GM18502 (cell line): Measurements from ENCODE around the gene CPOX.
"Not testable (repeated sequence)": the region's sequence is repeated elsewhere in the genome, so short reads cannot be mapped to it uniquely, and the experiment has no call there.

Experiments used
- ATAC-seq: cut with Tn5 transposase; IDR thresholded peaks from one replicate; pipeline ENCODE4 v1.9.1; 2021; ENCODE audit warnings: mild to moderate bottlenecking; ENCODE audit not compliant: unreplicated experiment, poor library complexity

CPOX gene

DNA sequence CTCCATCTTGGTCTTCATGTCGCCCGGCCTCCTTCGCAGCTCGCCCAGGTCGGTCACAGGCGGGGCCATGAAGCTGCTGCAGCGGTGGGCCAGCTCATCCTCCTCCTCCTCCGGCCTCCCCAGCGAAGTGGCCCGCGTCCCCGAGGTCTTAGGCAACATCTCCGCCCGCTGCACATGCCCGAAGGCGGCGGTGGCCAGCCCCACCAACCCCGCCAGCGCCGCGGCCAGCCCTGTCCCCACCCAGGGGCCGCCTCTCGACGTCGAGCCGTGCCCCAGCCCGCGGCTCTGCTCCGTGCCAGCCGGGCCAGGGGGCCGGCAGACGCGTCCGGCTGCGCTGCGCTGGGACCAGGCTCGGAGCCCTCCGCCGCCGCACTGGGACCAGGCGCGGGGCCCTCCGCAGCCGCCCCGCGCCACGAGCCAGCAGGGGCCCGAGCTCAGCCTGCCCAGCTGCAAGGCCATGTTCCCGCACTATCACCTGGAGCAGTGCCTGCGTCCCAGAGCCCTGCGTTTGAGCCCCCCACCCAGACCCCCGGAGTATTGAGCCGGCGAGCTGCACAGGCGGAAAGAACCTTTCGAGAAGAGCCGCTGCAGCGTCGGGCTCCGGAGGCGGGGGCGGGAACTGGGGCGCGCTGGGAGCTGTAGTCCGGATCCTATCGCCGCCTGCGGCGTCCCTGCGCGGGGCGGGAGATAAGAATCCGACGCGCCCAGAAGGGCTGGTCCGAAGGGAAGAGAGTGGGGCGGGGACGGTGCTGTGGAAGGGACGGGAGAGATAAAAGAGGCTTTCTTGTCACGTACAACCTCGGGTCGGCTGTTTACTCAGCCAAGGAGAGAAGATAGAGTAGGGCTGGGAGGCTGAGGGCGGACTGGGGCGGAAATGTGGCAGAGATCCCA, at the start of gene CPOX:
Gene CPOX, minus strand, starts transcription at position 566 of the 891 bp plus-strand sequence. Its CDS starts 107 bp downstream, at position 459.
- ATAC-seq, result peak; percentile 96

DNA sequence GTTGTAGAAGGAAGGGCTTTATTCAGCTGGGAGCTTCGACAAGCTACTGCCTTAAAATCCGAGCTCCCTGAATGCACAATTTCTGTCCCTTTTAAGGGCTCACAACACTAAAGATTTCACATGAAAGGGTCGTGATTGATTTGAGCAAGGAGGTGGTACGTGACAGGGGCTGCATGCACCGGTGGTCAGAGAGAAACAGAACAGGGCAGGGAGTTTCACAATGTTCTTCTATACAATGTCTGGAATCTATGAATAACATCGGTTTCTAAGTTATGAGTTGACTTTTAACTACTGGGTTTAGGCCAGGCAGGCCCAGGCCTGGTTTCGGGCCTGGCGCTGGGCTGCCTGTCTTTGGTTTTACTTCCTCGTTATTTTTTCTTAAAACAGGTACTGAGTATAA, 49.4 kb upstream of the CPOX start:
- not testable (repeated sequence) for ATAC-seq

DNA sequence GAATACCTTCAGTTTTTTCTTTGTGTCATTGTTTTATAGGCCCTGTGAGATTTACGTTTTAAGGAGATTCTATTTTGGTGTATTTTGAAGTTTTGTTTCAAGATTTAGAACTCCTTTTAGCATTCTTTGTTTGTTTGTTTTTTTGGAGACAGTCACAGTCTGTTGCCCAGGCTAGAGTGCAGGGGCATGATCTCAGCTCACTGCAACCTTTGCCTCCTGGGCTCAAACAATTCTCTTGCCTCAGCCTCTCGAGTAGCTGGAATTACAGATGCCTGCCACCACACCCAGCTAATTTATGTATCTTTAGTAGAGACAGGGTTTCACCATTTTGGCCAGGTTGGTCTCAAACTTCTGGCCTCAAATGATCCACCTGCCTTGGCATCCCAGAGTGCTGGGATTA, 48.3 kb upstream of the CPOX start:
- ATAC-seq, result not testable (repeated sequence)

DNA sequence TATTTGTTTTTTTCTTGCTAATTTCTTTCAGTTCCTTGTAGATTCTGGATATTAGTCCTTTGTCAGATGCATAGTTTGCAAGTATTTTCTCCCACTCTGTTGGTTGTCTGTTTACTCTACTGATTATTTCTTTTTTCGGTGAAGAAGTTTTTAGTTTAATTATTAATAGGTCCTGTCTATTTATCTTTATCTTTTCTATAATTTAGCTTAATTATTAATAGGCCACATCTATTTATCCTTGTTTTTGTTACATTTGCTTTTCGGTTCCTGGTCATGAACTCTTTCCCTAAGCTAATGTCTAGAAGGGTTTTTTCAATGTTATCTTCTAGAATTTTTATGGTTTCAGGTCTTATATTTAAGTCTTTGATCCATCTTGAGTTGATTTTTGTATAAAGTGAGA, 45.1 kb upstream of the CPOX start:
- not testable (repeated sequence) for ATAC-seq

DNA sequence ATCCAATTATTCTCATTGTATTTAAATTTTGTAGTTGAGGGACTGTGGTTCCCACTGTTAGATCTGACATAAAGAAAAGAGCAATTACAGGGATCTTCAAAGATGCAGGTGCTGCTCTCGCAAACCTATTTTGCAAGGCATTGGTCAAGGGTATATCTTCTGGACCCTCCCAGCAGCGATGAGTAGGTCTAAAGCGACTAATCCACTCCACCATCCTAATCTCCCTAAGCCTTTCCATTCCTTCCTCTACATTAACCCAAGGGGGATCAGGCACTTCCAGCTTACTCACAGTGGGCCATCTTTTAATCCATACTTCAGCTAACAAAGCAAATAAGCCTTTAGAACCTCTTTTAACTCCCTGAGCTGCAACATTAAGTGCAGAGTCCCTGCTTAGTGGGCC, 37.0 kb upstream of the CPOX start:
- ATAC-seq, result no peak

DNA sequence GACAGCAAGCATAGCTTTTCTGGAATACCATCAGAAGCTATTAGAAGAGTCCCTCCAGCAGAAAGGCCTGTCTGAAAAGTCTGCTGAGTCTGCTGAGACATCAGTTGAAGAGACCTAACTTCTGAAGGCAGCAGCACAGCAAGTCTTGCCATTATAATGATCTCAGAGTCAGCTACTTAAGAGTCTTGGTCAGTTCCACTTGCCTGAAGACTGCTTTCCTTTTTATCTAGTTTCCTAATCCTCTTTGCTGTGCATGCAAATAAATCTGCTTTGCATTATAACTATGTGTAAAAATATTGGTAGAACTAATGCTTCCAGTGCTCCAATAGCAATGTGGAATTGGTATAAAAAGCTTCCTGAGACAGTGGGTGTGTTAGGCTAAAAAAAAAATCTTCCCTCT, 34.9 kb upstream of the CPOX start:
- ATAC-seq, result no peak

DNA sequence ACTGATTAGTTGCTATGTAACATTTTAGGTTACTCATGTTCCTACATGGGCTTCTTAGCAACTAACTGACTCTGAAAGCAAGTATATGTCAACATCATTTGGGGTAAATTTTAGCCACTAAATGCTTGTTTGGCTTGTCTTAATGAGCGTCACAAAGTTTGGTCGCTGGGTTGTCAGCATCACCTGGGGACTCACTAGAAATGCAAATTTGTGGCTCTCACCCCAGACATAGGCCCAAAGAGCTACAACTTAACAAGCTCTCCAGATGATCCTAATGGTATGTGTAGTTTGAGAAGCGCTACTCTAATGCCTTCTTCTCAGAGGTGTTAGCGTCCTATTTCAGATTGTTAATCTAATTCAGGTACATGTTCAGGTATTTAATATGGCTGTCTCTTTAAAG, 32.7 kb upstream of the CPOX start:
- no peak for ATAC-seq

DNA sequence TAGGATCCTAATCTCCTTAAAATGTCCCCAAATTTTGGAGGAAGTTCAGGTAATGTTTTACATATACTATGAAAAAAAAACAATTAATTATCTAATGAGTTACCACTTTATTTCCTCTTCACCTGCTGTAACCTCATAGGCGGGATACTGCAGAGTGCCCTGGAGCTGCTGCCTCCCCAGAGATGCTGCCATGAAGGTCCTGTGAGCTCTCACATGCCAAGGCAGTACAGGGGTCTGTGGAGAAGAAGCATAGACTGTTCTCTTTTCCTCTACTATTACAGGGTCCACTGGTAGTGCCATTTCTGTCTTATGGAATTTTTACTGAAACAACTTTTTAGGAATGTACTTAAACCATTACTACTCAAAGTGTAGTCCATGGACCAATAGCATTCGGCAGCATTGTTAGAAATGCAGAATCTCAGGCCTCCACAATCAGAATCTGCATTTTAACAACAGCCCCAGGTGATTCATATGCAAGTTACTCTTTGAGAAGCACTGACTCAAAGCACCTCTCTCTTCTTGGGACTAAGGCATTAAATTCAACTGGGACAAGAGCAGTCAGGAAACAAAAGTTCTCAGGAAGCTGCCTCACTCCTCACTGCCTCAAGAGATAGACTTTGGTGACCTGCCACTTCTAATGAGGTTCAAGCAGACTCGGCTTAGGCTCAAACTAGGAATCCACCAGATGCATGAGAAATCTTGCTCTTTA, 30.3 kb upstream of the CPOX start:
- no peak for ATAC-seq

DNA sequence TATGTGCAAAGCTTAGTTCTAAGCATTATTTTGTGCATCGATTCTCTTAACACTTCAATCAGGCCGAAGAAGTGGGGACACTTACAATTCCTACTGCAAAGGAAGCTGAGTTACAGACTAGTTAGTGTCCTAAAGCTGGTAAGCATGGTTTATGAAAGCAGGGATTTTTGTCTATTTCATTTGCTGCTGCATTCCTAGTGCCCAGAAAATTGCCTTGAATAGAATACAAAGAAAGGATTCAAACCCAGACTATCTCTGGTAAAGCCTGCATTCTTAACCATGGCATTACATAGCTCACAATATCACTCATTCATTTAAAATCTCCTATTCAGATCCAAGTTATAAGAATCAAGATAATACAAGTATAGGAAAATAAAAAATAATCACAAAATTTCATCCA, 24.4 kb upstream of the CPOX start:
- no peak for ATAC-seq

DNA sequence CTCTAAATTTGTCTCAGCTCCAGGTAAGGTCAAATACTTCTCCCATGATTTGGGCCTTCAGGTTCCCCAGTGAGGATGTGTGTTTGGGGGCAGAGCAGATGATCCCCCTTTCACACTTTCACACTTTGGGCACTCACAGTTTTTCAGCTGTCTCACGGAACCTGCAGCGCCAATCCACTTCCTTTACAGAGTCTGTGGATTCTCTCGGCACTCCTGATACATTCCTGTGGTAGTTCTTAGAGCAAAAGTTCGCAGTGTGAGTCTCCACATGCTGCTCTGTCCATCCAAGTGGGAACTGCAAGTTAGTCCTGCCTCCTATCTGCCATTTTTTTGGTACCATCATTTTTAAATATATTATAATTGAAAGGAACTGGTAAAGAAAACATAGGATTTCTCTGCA, 20.2 kb upstream of the CPOX start:
- ATAC-seq, result no peak

DNA sequence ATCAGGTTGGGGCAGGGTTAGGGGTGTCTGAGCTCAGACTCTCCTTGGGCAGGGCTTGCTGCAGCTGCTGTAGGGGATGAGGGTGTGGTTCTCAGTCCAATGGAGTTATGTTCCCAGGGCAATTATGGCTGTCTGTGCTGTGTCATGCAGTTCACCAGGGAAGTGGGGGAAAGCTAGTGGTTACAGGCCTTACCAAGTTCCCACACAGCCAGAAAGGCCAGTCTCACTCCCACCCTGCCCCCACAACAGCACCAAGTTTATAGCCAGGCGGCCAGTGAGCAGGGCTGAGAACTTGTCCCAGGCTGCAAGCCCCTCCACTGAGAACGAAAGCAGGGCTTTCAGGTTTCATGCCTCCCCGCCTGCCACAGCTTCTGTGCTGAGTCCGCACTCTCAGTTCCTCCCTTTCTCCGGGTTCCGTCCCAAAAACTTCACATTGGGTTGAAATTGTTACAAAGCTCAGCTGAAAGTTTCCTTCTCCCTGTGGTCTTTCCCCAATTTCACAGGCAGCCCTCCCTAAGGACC, 19.6 kb upstream of the CPOX start:
- ATAC-seq, result peak; percentile 60

DNA sequence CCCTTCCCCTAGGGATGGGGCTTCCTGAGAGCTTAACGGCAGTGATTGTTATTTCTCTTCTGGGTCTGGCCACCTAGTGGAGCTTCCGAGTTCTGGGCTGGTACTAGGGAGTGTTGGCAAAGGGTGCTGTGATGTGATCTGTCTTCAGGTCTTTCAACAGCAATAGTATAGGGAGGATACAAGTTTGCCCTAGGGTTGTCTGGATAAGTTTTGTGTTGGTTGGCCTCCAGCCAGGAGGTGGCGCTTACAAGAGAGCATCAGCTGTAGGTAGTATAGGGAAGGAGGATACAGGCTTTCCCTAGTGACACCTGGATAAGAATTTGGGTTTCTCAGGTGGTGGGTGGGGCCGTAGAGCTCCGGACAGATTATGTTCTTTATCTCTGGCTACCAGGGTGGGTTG, 19.2 kb upstream of the CPOX start:
- peak; percentile 60 for ATAC-seq

DNA sequence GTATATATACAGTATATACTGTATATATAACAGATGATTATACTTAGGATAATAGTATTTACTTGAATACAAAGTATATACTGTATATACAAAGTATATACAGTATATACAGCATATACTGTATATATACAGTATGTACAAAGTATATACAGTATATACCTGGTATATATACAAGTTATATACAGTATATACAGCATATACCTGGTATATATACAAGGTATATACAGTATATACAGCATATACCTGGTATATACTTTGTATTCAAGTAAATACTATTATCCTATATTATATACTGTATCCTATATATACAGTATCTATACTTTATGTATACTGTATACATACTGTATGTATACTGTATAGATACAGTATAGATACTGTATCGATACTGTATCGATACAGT, 14.6 kb upstream of the CPOX start:
- no peak for ATAC-seq

DNA sequence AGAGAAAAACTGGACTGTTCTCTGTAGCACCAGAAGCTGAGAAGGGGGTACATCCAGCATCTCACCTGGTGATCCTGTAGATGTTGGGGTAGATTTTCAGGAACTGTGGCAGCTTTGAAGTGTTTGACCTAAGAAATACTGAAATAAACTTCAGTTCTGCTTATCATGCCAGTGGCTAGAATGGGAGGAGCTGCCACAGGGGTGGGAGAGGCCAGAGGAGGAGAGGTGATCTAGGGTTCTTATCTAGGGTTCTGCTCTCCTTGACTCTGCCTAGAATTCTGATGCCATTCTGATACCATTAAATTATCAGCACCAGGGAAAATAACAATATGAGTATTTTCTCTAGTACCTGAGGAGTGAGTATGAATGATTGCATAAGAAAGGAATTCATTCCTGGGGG, 10.2 kb upstream of the CPOX start:
- no peak for ATAC-seq

DNA sequence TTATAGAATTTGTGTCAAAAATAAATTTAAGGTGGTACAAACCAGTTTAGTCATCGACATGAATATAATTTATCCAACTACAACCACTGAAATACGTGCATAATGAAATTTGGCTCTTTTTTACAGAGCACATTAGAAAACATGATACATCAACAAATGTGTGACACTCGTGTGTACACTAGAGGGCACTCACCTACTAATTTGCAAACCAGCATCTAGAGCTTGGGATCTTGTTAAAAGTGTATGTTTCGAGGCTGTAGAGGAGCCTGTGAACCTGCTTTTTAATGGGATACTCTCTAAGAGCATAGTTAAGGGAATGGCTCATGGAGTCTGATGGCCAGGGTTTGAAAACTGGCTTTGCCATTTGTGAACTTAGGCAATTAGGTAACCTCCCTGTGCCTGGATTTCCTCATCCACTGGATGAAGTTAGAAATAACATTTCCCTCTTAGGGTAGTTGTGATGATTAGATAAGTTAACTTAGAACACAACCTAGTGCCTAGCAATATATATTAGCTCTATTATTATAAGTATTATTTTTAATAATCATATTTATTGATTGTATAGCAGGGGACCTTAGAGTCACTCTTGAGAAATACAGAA, 8.8 kb upstream of the CPOX start:
- peak; percentile 77 for ATAC-seq

DNA sequence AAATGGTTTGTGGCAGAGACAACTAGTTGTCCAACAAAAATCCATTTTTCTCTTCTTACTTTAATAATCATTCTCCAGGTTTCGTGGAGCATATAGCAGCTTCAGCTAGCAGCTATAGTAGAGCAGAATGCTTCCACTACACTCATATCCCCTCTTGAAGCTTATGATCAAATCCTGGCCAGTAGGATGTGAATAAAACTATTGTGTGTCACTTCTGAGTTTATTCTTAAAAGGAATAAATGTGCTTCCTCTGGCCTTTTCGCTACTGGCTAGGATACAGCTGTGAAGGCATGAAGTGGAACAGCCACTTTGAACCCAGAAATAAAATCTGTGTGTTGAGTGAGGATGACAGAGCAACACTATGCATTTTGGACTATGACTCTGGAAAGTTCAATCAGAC, 7.8 kb upstream of the CPOX start:
- no peak for ATAC-seq

DNA sequence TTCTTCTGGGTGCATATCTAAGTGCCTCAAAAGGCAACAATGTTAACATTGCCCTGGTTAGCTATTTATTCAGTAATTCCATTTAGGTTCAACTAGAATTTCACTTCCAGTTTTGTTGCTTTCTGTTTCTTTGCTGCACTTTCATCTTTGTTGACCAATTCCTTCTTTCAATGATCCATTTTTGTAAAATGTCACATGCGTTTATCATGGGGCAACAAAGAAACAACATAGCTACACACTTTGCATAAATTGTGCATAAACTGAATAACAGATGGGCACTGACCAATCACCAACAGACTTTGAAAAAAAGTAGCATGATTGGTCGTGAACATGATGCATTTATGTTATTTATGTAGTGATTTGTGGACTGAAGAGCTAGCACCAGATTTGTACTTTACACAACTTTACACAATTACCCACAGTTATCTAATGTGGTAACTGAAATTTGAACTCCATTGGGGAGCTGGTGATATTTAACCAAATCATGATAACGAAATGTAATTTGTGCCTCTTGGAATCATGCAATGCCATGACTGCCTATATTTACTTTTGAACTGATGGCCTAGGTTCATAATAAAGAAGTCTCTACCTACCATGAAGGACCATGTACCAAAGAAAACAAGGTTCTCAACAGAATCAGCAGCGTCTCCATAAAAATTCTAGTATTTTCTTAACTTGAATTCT, 7.1 kb upstream of the CPOX start:
- ATAC-seq, result peak; percentile 46

DNA sequence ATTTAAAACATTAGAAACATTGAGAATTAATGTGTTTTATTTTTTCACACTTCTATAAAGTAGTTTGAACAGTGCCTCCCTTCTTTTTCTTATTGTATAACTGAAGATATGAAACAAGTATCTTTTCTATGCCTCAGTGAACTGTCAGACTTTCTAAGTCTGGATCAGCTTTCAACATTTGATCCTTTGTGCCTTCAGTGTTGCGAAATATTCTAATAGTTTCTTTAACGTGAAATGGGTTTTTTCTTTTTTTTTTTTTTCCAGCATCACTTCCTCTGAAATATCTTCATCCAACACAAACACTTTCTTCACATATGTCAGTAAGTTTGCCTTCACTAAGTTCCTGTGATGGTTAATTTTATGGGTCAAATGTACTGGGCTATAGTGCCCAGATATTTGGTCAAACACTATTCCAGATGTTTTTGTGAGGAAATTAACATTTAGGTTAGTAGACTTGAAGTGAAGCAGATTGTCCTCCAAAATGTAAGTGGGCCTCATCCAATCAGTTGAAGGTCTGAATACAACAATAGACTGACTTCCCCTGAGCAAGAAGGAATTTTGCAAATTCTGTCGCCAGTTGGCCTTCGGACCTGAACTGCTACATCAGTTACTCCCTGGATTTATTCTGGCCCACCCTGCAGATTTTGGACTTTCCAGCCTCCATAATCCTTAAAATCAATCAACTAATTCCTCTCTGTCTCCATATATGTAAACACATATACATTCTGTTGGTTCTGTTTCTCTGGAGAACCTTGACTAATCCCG, 6.4 kb upstream of the CPOX start:
- no peak for ATAC-seq

DNA sequence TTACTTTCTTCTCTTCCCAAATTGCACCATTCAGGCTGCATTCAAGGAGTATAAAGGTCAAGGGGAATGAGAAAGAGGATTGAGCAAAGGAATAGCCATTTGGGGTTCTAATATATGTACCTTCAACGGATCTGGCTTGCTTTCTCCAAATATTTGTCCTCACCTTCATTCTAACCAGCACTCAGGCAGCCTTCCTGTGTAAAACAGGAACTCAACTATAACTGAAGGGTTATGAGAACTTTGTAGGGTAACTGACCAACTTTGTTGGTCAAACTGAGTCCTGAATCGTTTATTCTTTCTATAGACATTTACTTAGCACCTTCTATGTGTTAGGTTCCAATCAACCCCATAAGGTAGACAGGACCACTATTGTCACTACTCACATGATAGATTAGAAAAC, 5.1 kb upstream of the CPOX start:
- ATAC-seq, result no peak
